Naive thymus-derived CD4-positive, alpha-beta T cell (primary cell): ENCODE measurements around the gene ALPI. TPM values are rescaled to one million over a fixed set of nuclear protein-coding genes. Genes with fewer than 3 reads are reported as not detected.

ENCODE experiments used
- ATAC-seq: fragments of 150-1000 bp; cut with Tn5 transposase; 2 replicates; pipeline ENCODE4 v1.10.0; 2021; ENCODE audit warnings: mild to moderate bottlenecking, moderate library complexity
- CTCF ChIA-PET: fragments of 350-600 bp; sonication (Branson Sonifier 250); formaldehyde crosslinking; loops from one replicate; lab custom pipeline; 2021; ENCODE audit warnings: antibody characterized with exemption; lab: Charles Lee
- POLR2A ChIA-PET: fragments of 350-600 bp; sonication (Branson Sonifier 250); formaldehyde crosslinking; loops from one replicate; lab custom pipeline; 2021; ENCODE audit warnings: antibody characterized with exemption, inconsistent platforms; lab: Charles Lee
- DNase-seq, 9 donors: peaks; one replicate each; pipeline versions ENCODE4 v3.0.0 to v3.0.0-alpha.2; 2020 to 2022; ENCODE audit warnings: mixed read lengths in 1 of 9
- H3K27ac ChIP-seq: one replicate; pipeline ENCODE4 v1.7.0; 2013; ENCODE audit warnings: mild to moderate bottlenecking, low read depth, low read length, moderate library complexity
- H3K27me3 ChIP-seq, 2 donors: one replicate each; pipeline ENCODE4 v1.7.0; 2013; ENCODE audit warnings: low read length in 2 of 2, mild to moderate bottlenecking in 2 of 2, moderate library complexity in 2 of 2; ENCODE audit not compliant: control insufficient read depth in 2 of 2, insufficient read depth in 2 of 2
- H3K36me3 ChIP-seq, 3 experiments: 1 replicate in 2 of 3; 2 replicates in 1 of 3; pipeline ENCODE4 v1.7.0; 2013; ENCODE audit warnings: low read length in 3 of 3, mild to moderate bottlenecking in 3 of 3, moderate library complexity in 1 of 3; ENCODE audit not compliant: insufficient read depth in 3 of 3, control insufficient read depth in 2 of 3
- H3K4me1 ChIP-seq, 2 donors: one replicate each; pipeline ENCODE4 v1.7.0; 2013; ENCODE audit warnings: low read length in 2 of 2, mild to moderate bottlenecking in 2 of 2, moderate library complexity in 1 of 2; ENCODE audit not compliant: control insufficient read depth in 2 of 2, insufficient read depth in 2 of 2
- H3K4me3 ChIP-seq: 2 replicates; pipeline ENCODE4 v1.7.0; 2013; ENCODE audit warnings: mild to moderate bottlenecking, low read length
- H3K9me3 ChIP-seq, 3 experiments: 1 replicate in 2 of 3; 2 replicates in 1 of 3; pipeline ENCODE4 v1.7.0; 2013; ENCODE audit warnings: low read length in 3 of 3; ENCODE audit not compliant: control insufficient read depth in 2 of 3
- H3K27ac Mint-ChIP-seq, 9 donors: one replicate each; pipeline ENCODE4 v1.8.0; 2020 to 2022; ENCODE audit warnings: mixed read lengths in 9 of 9, mild to moderate bottlenecking in 8 of 9, moderate library complexity in 5 of 9, inconsistent platforms in 2 of 9
- H3K27me3 Mint-ChIP-seq, 5 donors: one replicate each; pipeline ENCODE4 v1.8.0; 2021 to 2022; ENCODE audit warnings: mixed read lengths in 5 of 5, mild to moderate bottlenecking in 1 of 5
- H3K36me3 Mint-ChIP-seq, 5 donors: one replicate each; pipeline ENCODE4 v1.8.0; 2020 to 2022; ENCODE audit warnings: mixed read lengths in 5 of 5, mild to moderate bottlenecking in 3 of 5, inconsistent platforms in 1 of 5
- H3K4me1 Mint-ChIP-seq, 7 donors: one replicate each; pipeline ENCODE4 v1.8.0; 2020 to 2022; ENCODE audit warnings: mixed read lengths in 7 of 7, mild to moderate bottlenecking in 3 of 7, inconsistent platforms in 1 of 7
- H3K4me3 Mint-ChIP-seq, 10 donors: one replicate each; pipeline ENCODE4 v1.8.0; 2020 to 2022; ENCODE audit warnings: mild to moderate bottlenecking in 10 of 10, mixed read lengths in 10 of 10, moderate library complexity in 6 of 10, inconsistent platforms in 2 of 10
- H3K9me3 Mint-ChIP-seq, 11 donors: one replicate each; pipeline ENCODE4 v1.8.0; 2020 to 2022; ENCODE audit warnings: mixed read lengths in 11 of 11, mild to moderate bottlenecking in 4 of 11, inconsistent platforms in 1 of 11, moderate library complexity in 1 of 11
- intact Hi-C, 2 donors: fragments of 100-400 bp; cut with micrococcal nuclease; formaldehyde crosslinking; loops; one replicate each; pipeline ENCODE4 v1.15.1; 2023
- polyA plus RNA-seq, 2 donors: library from polyadenylated mRNA; unstranded; fragments of 300-500 nt; fragmentation: Illumina TruSeq; gene quantifications; one replicate each; pipeline ENCODE4 v1.2.3, GENCODE V29; 2021
- total RNA-seq, 6 experiments: library from RNA in 5 of 6; stranded (reverse) in 5 of 6; gene quantifications; 1 replicate in 5 of 6; 2 replicates in 1 of 6; pipeline ENCODE4 v1.2.3 and lab custom pipeline; 2021 to 2026

Gene ALPI
- total and polyA plus RNA-seq, 7 experiments from 2014 or later, result not detected

- Histone ChIP-seq H3K36me3 (no peaks in the 10 kb centered on the region), H3K27me3 (no peaks in the 10 kb centered on the region), H3K9me3 (no peaks in the 10 kb centered on the region), H3K4me1 (peaks cover 0 to 2% of the 10 kb centered on the region in 2 donors), H3K27ac (no peak overlapping the region), H3K4me3 (no peak overlapping the region)
- Mint-ChIP-seq H3K4me1 (peaks cover 0 to 1% (median 0%) of the 10 kb centered on the region in 7 donors), H3K27me3 (peaks cover 15 to 30% (median 21%) of the 10 kb centered on the region in 5 donors), H3K36me3 (no peaks in the 10 kb centered on the region), H3K4me3 (no peak overlapping the region), H3K9me3 (no peaks in the 10 kb centered on the region), H3K27ac (no peak overlapping the region)
- ATAC-seq (no peak), DNase-seq (no peak)
- ChIA-PET POLR2A (interaction anchor here (0.5 kb wide), 1 partner anchor 609 kb away, joined by 3 read pairs; no protein-coding TSS in a partner anchor), CTCF (no interaction called here)
- intact Hi-C loops, result no loop called here
Measured at GRCh38 chr2:232497348-232497747, 41.4 kb downstream of the ALPI start.

GRCh38 chr2:232498452-232498851 lies 42.5 kb downstream of the ALPI start:
- ATAC-seq (no peak), DNase-seq (no peak)
- Mint-ChIP-seq H3K4me3 (no peak overlapping the region), H3K27me3 (peaks cover 18 to 29% (median 21%) of the 10 kb centered on the region in 5 donors), H3K4me1 (peaks cover 0 to 4% (median 0%) of the 10 kb centered on the region in 7 donors), H3K36me3 (no peaks in the 10 kb centered on the region), H3K27ac (no peak overlapping the region), H3K9me3 (no peaks in the 10 kb centered on the region)
- Histone ChIP-seq H3K27me3 (peaks cover 0 to 1% of the 10 kb centered on the region in 2 donors), H3K27ac (no peak overlapping the region), H3K4me3 (no peak overlapping the region), H3K36me3 (no peaks in the 10 kb centered on the region), H3K4me1 (peaks cover 0 to 4% of the 10 kb centered on the region in 2 donors), H3K9me3 (no peaks in the 10 kb centered on the region)
- ChIA-PET CTCF (no interaction called here), POLR2A (no interaction called here)
- intact Hi-C loops, result no loop called here

GRCh38 chr2:232501331-232501771 lies 45.4 kb downstream of the ALPI start:
- H3K9me3 Mint-ChIP-seq, result no peaks in the 10 kb centered on the region
- ATAC-seq (no peak), DNase-seq (no peak)
- H3K27ac Mint-ChIP-seq, result no peak overlapping the region
- no peak overlapping the region for H3K4me3 ChIP-seq
- intact Hi-C loops, result no loop called here
- peaks cover 0 to 7% of the 10 kb centered on the region in 2 donors for H3K27me3 ChIP-seq
- no peaks in the 10 kb centered on the region for H3K36me3 ChIP-seq
- no peaks in the 10 kb centered on the region for H3K36me3 Mint-ChIP-seq
- POLR2A ChIA-PET, result no interaction called here
- H3K27me3 Mint-ChIP-seq, result peaks cover 30 to 57% (median 42%) of the 10 kb centered on the region in 5 donors
- H3K4me3 Mint-ChIP-seq, result peak overlapping the region in 2 of 10 donors; percentile 49 to 81
- peaks cover 0 to 4% of the 10 kb centered on the region in 2 donors for H3K4me1 ChIP-seq
- H3K27ac ChIP-seq, result no peak overlapping the region
- peaks cover 0 to 9% (median 4%) of the 10 kb centered on the region in 7 donors for H3K4me1 Mint-ChIP-seq
- no peaks in the 10 kb centered on the region for H3K9me3 ChIP-seq
- CTCF ChIA-PET, result no interaction called here

DNA sequence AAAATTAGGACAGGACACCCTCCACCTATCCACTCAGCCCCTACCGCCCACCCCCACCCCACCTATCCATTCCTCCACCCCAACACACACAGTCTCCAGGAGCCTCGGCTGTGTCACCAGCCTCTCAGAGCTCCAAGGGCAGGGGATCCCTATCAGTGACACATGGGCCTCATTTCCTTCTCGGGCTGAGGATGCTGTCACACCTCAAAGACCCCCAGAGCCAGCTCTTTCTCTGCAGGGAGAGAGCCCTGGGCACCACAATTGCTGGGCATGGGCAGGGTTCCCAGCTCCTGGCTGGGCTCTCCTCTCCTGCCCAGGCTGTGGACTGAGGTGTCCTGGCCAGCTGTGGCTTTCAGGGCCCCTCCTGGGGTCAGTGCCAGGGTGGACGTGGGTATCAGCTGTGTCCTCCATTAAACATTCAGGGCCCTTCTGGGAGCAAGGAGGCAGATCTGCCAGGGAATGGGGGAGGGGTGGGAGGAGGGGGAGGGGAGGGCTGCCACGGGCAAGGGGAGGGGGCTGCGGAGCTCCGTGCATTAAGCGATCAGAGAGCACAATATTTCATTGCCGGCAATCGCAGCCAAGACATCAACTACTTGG lies 45.9 kb downstream of the ALPI start:
- no peak overlapping the region for H3K27ac ChIP-seq
- no peaks in the 10 kb centered on the region for H3K9me3 ChIP-seq
- DNase-seq, result no peak
- no peaks in the 10 kb centered on the region for H3K36me3 ChIP-seq
- Mint-ChIP-seq H3K4me3 (peak overlapping the region in 2 of 10 donors; percentile 49 to 81), H3K36me3 (no peaks in the 10 kb centered on the region), H3K27ac (no peak overlapping the region), H3K4me1 (peaks cover 0 to 9% (median 4%) of the 10 kb centered on the region in 7 donors), H3K9me3 (no peaks in the 10 kb centered on the region), H3K27me3 (peaks cover 30 to 60% (median 42%) of the 10 kb centered on the region in 5 donors)
- ChIA-PET CTCF (no interaction called here), POLR2A (no interaction called here)
- intact Hi-C loops, result no loop called here
- peaks cover 0 to 4% of the 10 kb centered on the region in 2 donors for H3K4me1 ChIP-seq
- ATAC-seq, result no peak
- no peak overlapping the region for H3K4me3 ChIP-seq
- H3K27me3 ChIP-seq, result peaks cover 0 to 7% of the 10 kb centered on the region in 2 donors

DNA sequence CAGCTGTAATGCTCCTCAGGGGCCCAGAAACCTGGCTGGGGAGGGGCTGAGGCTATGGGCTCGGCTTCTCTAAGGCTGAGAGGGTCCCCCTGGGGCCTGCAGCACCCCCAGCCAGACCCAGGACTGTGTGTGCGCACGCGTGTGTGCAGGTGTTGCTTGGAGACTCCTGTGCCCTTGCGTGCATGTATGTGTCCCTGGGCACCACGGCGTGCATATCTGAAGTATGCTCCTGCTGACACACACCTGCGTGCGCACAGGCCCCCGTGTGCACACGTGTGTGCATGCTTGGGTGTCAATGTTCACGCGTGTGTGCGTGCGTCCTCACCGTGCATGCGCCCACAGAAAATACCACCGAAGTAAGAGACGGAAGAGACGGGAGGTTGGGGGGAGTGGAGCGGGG lies 46.6 kb downstream of the ALPI start:
- Mint-ChIP-seq H3K27ac (peak overlapping the region in 6 of 9 donors; percentile 17 to 75 (median 56)), H3K36me3 (no peaks in the 10 kb centered on the region)

GRCh38 chr2:232502911-232503808 lies 47.2 kb downstream of the ALPI start:
- ChIA-PET CTCF (no interaction called here), POLR2A (no interaction called here)
- Histone ChIP-seq H3K36me3 (no peaks in the 10 kb centered on the region), H3K27ac (no peak overlapping the region), H3K4me3 (no peak overlapping the region), H3K27me3 (peaks cover 0 to 7% of the 10 kb centered on the region in 2 donors), H3K9me3 (no peaks in the 10 kb centered on the region), H3K4me1 (peaks cover 0 to 4% of the 10 kb centered on the region in 2 donors)
- Mint-ChIP-seq H3K9me3 (no peaks in the 10 kb centered on the region), H3K36me3 (no peaks in the 10 kb centered on the region), H3K4me1 (peaks cover 0 to 9% (median 4%) of the 10 kb centered on the region in 7 donors), H3K4me3 (peak overlapping the region in 8 of 10 donors; percentile 21 to 81 (median 46)), H3K27me3 (peaks cover 34 to 60% (median 42%) of the 10 kb centered on the region in 5 donors), H3K27ac (peak overlapping the region in 3 of 9 donors; percentile 55 to 67 (median 57))
- peak; percentile 36 to 64 (median 52) for DNase-seq
- intact Hi-C loops, result no loop called here
- ATAC-seq, result peak; percentile 72

More for the DNA sequence above, 46.6 kb downstream of the ALPI start:
- ATAC-seq (peak; percentile 48), DNase-seq (peak in 5 of 9 donors; percentile 9 to 44 (median 34))
- no peak overlapping the region for H3K4me3 ChIP-seq
- ChIA-PET POLR2A (no interaction called here), CTCF (no interaction called here)
- Mint-ChIP-seq H3K9me3 (no peaks in the 10 kb centered on the region), H3K27me3 (peaks cover 34 to 60% (median 42%) of the 10 kb centered on the region in 5 donors), H3K4me3 (peak overlapping the region; percentile 40 to 81 (median 67)), H3K4me1 (peaks cover 0 to 9% (median 4%) of the 10 kb centered on the region in 7 donors)
- H3K9me3 ChIP-seq, result no peaks in the 10 kb centered on the region
- intact Hi-C loops, result no loop called here
- peaks cover 0 to 7% of the 10 kb centered on the region in 2 donors for H3K27me3 ChIP-seq
- no peak overlapping the region for H3K27ac ChIP-seq
- peaks cover 0 to 4% of the 10 kb centered on the region in 2 donors for H3K4me1 ChIP-seq
- no peaks in the 10 kb centered on the region for H3K36me3 ChIP-seq
